Kidney (tissue), 14 donors: ENCODE data around the gene DST. TPM values are rescaled to one million over a fixed set of nuclear protein-coding genes. Genes with fewer than 3 reads are reported as not detected.

Experiments
- DNase-seq, 5 donors: peaks; one replicate each; pipeline ENCODE4 v3.0.0-alpha.2; 2013 to 2020
- FAIRE-seq: peaks from 2 replicates; lab custom pipeline; 2012; peaks lifted over from hg19 to GRCh38; lab: Jason Lieb, UNC
- H3K27ac ChIP-seq, 2 donors: one replicate each; pipeline ENCODE4 v1.7.0; 2013; ENCODE audit warnings: low read depth in 2 of 2, low read length in 2 of 2, inconsistent platforms in 1 of 2
- H3K27me3 ChIP-seq: one replicate; pipeline ENCODE4 v1.7.1; 2013; ENCODE audit warnings: low read length, inconsistent platforms; ENCODE audit not compliant: control insufficient read depth, insufficient read depth
- H3K36me3 ChIP-seq, 3 donors: one replicate each; pipeline versions ENCODE4 v1.7.0 to v1.7.1; 2013; ENCODE audit warnings: low read length in 3 of 3, control low read depth in 1 of 3, inconsistent platforms in 1 of 3; ENCODE audit not compliant: insufficient read depth in 3 of 3, control insufficient read depth in 2 of 3
- H3K4me1 ChIP-seq, 3 donors: one replicate each; pipeline versions ENCODE4 v1.7.0 to v1.7.1; 2013; ENCODE audit warnings: low read length in 3 of 3, inconsistent platforms in 1 of 3, low read depth in 1 of 3; ENCODE audit not compliant: control insufficient read depth in 2 of 3, insufficient read depth in 2 of 3
- H3K4me3 ChIP-seq, 3 donors: one replicate each; pipeline versions ENCODE4 v1.7.0 to v1.8.1; 2013; ENCODE audit warnings: low read length in 3 of 3, control low read depth in 1 of 3, inconsistent platforms in 1 of 3
- H3K9ac ChIP-seq, 3 donors: one replicate each; pipeline versions ENCODE4 v1.7.0 to v1.7.1; 2013; ENCODE audit warnings: low read length in 3 of 3, control low read depth in 1 of 3, inconsistent platforms in 1 of 3
- H3K9me3 ChIP-seq, 3 donors: one replicate each; pipeline versions ENCODE4 v1.7.0 to v1.7.1; 2013; ENCODE audit warnings: low read length in 3 of 3, control low read depth in 1 of 3, inconsistent platforms in 1 of 3; ENCODE audit not compliant: control insufficient read depth in 2 of 3, insufficient read depth in 1 of 3
- intact Hi-C: fragments of 100-400 bp; cut with DNase I; formaldehyde crosslinking; loops from one replicate; pipeline ENCODE4 v1.11.1; 2022
- polyA plus RNA-seq: library from polyadenylated mRNA; stranded (reverse); fragments of 350-450 nt; fragmentation: Illumina TruSeq; extraction: RNeasy Lipid Tissue Mini Kit (QIAGEN cat#74804); gene quantifications from one replicate; pipeline ENCODE4 v1.2.3, GENCODE V29; 2014; ENCODE audit warnings: low read depth, low replicate concordance; ENCODE audit not compliant: insufficient read depth
- total RNA-seq: library from RNA; stranded (reverse); fragmentation: NEBNext Ultra II Directional; extraction: Animal tissue kit (Norgen Biotek cat#: 25700); gene quantifications from one replicate; pipeline ENCODE4 v1.2.1, GENCODE V29; 2021
- TF ChIP-seq, protein P1 (sequence below): IDR thresholded peaks from 3 replicates; pipeline ENCODE4 v1.5.1; 2012; ENCODE audit warnings: mild to moderate bottlenecking, moderate library complexity, borderline replicate concordance; ENCODE audit not compliant: insufficient read depth; ENCODE audit errors: extremely low read depth
- donor health status: control.
- donor health status: control.
- donor health status: control.
- donor health status: control.
- donor health status: control.
- donor health status: DM: yes; HTN: yes; CAD: no.
- donor health status: Normal renal cell carcinoma (clear cell type).

Gene DST
- total and polyA plus RNA-seq, 2 donors from 2014 or later = 68.2 to 259 TPM

GRCh38 chr6:56685994-56686393, 43.3 kb upstream of the DST start:
- Histone ChIP-seq H3K27me3 (no peaks in the 10 kb centered on the region), H3K9me3 (no peaks in the 10 kb centered on the region), H3K27ac (no peak overlapping the region), H3K4me1 (peaks cover 0 to 7% (median 0%) of the 10 kb centered on the region in 3 donors), H3K9ac (no peak overlapping the region), H3K4me3 (no peak overlapping the region), H3K36me3 (no peaks in the 10 kb centered on the region)
- FAIRE-seq (no peak), DNase-seq (no peak)
- TF ChIP-seq, protein P1, sequence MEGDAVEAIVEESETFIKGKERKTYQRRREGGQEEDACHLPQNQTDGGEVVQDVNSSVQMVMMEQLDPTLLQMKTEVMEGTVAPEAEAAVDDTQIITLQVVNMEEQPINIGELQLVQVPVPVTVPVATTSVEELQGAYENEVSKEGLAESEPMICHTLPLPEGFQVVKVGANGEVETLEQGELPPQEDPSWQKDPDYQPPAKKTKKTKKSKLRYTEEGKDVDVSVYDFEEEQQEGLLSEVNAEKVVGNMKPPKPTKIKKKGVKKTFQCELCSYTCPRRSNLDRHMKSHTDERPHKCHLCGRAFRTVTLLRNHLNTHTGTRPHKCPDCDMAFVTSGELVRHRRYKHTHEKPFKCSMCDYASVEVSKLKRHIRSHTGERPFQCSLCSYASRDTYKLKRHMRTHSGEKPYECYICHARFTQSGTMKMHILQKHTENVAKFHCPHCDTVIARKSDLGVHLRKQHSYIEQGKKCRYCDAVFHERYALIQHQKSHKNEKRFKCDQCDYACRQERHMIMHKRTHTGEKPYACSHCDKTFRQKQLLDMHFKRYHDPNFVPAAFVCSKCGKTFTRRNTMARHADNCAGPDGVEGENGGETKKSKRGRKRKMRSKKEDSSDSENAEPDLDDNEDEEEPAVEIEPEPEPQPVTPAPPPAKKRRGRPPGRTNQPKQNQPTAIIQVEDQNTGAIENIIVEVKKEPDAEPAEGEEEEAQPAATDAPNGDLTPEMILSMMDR = no peak
- intact Hi-C loops = no loop called here

GRCh38 chr6:56685102-56685733, 42.5 kb upstream of the DST start:
- H3K9ac ChIP-seq = no peak overlapping the region
- intact Hi-C loops = no loop called here
- H3K27me3 ChIP-seq = no peaks in the 10 kb centered on the region
- no peak for FAIRE-seq
- H3K9me3 ChIP-seq = no peaks in the 10 kb centered on the region
- TF ChIP-seq, protein P1 = no peak
- DNase-seq = no peak
- no peak overlapping the region for H3K4me3 ChIP-seq
- H3K27ac ChIP-seq = no peak overlapping the region
- no peaks in the 10 kb centered on the region for H3K36me3 ChIP-seq
- peaks cover 0 to 7% (median 0%) of the 10 kb centered on the region in 3 donors for H3K4me1 ChIP-seq

DNA sequence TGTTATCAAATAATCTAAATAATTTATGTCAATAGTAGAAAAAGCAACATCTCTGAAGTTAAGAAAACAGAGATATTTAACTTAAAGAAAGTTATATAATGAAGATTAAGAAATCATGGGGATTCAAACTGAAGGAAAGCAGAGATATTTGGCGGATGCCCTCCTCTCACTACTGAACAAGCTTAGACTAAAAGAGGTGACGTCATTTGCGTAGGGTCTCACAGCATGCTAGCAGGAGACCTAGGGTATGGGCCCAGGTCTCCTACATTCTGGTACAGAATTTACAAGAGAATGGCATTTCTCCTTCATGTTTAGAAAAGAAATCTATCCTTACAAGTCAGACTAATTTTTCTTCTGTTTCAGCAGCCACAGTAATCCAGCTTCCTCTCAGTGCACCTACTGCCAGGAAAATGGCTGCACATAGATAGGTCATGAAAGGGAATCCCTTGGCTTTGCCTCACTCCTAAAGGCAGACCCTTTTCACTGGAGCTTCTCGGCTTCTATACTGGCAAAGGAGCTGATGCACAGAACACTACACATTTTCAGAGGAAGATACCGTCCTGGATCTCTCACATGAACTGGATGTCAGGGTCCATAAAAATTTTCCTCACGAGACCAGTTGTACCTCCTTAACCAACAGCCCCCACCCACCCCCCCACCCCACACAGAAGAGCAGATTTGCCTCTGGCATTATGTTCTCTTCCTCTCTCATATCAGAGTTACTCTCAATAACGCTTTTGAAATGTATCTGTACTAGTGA, 41.8 kb upstream of the DST start:
- Histone ChIP-seq H3K4me1 (peaks cover 0 to 7% (median 0%) of the 10 kb centered on the region in 3 donors), H3K27me3 (no peaks in the 10 kb centered on the region), H3K36me3 (no peaks in the 10 kb centered on the region), H3K9ac (no peak overlapping the region), H3K27ac (no peak overlapping the region), H3K9me3 (no peaks in the 10 kb centered on the region), H3K4me3 (no peak overlapping the region)
- intact Hi-C loops = no loop called here
- FAIRE-seq (no peak), DNase-seq (no peak)
- TF ChIP-seq, protein P1 = no peak
